GM23248 (cell line): ENCODE results near the gene CPNE6. TPM values are rescaled to one million over a fixed set of nuclear protein-coding genes. Genes with fewer than 3 reads are reported as not detected.

Source experiments
- DNase-seq: peaks from one replicate; pipeline ENCODE4 v3.0.0-alpha.2; 2015
- H2AFZ ChIP-seq: fragments of 200-600 bp; sonication (generic); 2 replicates; pipeline ENCODE4 v1.6.1; 2016; ENCODE audit warnings: antibody characterized with exemption
- H3F3A ChIP-seq: fragments of 200-600 bp; sonication (generic); 2 replicates; pipeline ENCODE4 v1.6.1; 2016; ENCODE audit warnings: mild to moderate bottlenecking, antibody characterized with exemption, mixed run types; ENCODE audit not compliant: insufficient read depth
- H3K27ac ChIP-seq: fragments of 200-600 bp; sonication (generic); 2 replicates; pipeline ENCODE4 v1.5.1; 2016; ENCODE audit warnings: mild to moderate bottlenecking
- H3K27me3 ChIP-seq: fragments of 200-600 bp; sonication (generic); replicated peaks from 2 replicates; pipeline ENCODE4 v1.6.1; 2016; ENCODE audit warnings: mild to moderate bottlenecking; ENCODE audit not compliant: insufficient read depth
- H3K36me3 ChIP-seq: fragments of 200-600 bp; sonication (generic); 2 replicates; pipeline ENCODE4 v1.6.1; 2016; ENCODE audit warnings: low read depth, mild to moderate bottlenecking
- H3K4me1 ChIP-seq: fragments of 200-600 bp; sonication (generic); 2 replicates; pipeline ENCODE4 v1.6.1; 2016; ENCODE audit warnings: mild to moderate bottlenecking; ENCODE audit not compliant: insufficient read depth
- H3K4me2 ChIP-seq: fragments of 200-600 bp; sonication (generic); one replicate; pipeline ENCODE4 v1.6.1; 2016; ENCODE audit warnings: mild to moderate bottlenecking; ENCODE audit not compliant: unreplicated experiment
- H3K4me3 ChIP-seq: fragments of 200-600 bp; sonication (generic); 2 replicates; pipeline ENCODE4 v1.5.1; 2016; ENCODE audit warnings: mild to moderate bottlenecking
- H3K79me2 ChIP-seq: fragments of 200-600 bp; sonication (generic); 2 replicates; pipeline ENCODE4 v1.6.1; 2016; ENCODE audit warnings: mild to moderate bottlenecking; ENCODE audit not compliant: insufficient read depth
- H3K9ac ChIP-seq: fragments of 200-600 bp; sonication (generic); 2 replicates; pipeline ENCODE4 v1.6.1; 2016; ENCODE audit warnings: mild to moderate bottlenecking
- H3K9me2 ChIP-seq: fragments of 200-600 bp; sonication (generic); 2 replicates; pipeline ENCODE4 v1.6.1; 2016; ENCODE audit warnings: mixed run types, mild to moderate bottlenecking, moderate library complexity; ENCODE audit not compliant: insufficient read depth
- H3K9me3 ChIP-seq: fragments of 200-600 bp; sonication (generic); one replicate; pipeline ENCODE4 v1.6.1; 2017; ENCODE audit warnings: low read depth
- H4K20me1 ChIP-seq: fragments of 200-600 bp; sonication (generic); 2 replicates; pipeline ENCODE4 v1.6.0; 2016; ENCODE audit not compliant: insufficient read depth
- EZH2 ChIP-seq: fragments of 200-600 bp; sonication (generic); IDR thresholded peaks from 2 replicates; pipeline ENCODE4 v1.6.1; 2018; ENCODE audit warnings: antibody characterized with exemption, mild to moderate bottlenecking; ENCODE audit not compliant: insufficient read depth, poor library complexity, severe bottlenecking
- EZH2phosphoT487 ChIP-seq: fragments of 200-600 bp; sonication (generic); IDR thresholded peaks from 2 replicates; pipeline ENCODE4 v1.6.1; 2018; ENCODE audit warnings: antibody characterized with exemption, moderate library complexity, mild to moderate bottlenecking, low read depth; ENCODE audit not compliant: insufficient read depth
- WGBS, 2 experiments: methylation state at CpG; one replicate each; pipeline ENCODE4 v1.1.6; 2015 to 2017; ENCODE audit warnings: low lambda C conversion rate in 2 of 2, low coverage in 1 of 2; ENCODE audit errors: missing lambda C conversion rate in 2 of 2; 5-methylcytosine and 5-hydroxymethylcytosine counted together
- in situ Hi-C: fragments of 300-500 bp; cut with MboI; formaldehyde crosslinking; loops from 2 replicates; pipeline ENCODE4 v1.15.0; 2020
- polyA plus RNA-seq: library from polyadenylated mRNA; unstranded; fragments of >200 nt; fragmentation: Nextera tagmentation; extraction: Ambion mirVana; gene quantifications from 2 replicates; pipeline ENCODE4 v1.2.1, GENCODE V29; 2016
- total RNA-seq: library from RNA; depleted of rRNA; stranded (reverse); fragments of >200 nt; shearing (Covaris generic); gene quantifications from 2 replicates; pipeline ENCODE4 v1.2.3, GENCODE V29; 2014

CPNE6 gene
- total and polyA plus RNA-seq, 2 experiments from 2014 or later = not detected

DNA sequence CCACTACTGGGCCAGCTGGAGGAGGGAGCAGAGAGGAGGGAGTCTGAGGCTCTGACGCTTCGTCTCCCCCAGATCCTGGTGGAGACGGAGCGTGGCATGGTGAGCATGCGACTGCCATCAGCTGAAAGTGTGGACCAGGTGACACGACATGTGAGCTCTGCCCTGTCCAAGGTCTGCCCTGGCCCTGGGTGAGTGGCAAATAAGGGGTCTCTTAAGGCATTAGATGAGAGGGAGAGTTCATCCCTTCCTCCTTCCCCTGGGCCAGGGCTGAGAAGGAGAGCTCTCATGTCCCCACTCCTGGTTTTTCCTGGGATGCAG lies 17.1 kb upstream of the CPNE6 start:
- Histone ChIP-seq H3F3A (no peaks in the 10 kb centered on the region), H3K9me3 (no peaks in the 10 kb centered on the region), H3K4me1 (no peaks in the 10 kb centered on the region), H3K27me3 (peaks cover 31% of the 10 kb centered on the region), H3K9ac (no peak overlapping the region), H3K9me2 (no peaks in the 10 kb centered on the region), H4K20me1 (no peaks in the 10 kb centered on the region), H3K4me2 (no peak overlapping the region), H3K27ac (no peak overlapping the region), H3K79me2 (no peaks in the 10 kb centered on the region), H3K4me3 (no peak overlapping the region), H3K36me3 (no peaks in the 10 kb centered on the region), H2AFZ (no peak overlapping the region)
- no peak for DNase-seq
- 75 to 88% methylated on average over 6 of the region's 6 CpGs for WGBS, 2 experiments
- in situ Hi-C loops = no loop called here
- TF ChIP-seq EZH2 (no peak), EZH2phosphoT487 (no peak)

DNA sequence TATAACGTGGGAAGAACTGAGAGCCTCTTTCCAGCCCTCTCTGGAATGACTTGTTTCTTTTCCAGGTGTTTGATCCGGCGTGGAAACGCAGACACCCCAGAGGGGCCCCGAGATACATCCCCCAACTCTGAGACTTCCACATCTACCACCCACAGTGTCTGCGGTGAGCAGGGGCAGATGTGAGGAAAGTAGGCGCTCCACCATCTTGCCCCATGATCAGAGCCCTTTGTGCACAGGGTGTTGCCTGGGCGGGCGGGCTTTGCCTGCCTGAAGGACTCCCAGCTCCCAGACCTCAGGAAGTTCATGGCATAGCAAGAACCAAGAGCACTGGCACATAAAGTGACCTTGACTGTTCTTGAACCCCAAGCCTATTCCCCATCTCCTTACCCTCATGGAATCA lies 16.7 kb upstream of the CPNE6 start:
- no peaks in the 10 kb centered on the region for H4K20me1 ChIP-seq
- H3K9ac ChIP-seq = no peak overlapping the region
- TF ChIP-seq EZH2phosphoT487 (no peak), EZH2 (no peak)
- no peak overlapping the region for H3K4me3 ChIP-seq
- peaks cover 31% of the 10 kb centered on the region for H3K27me3 ChIP-seq
- DNase-seq = no peak
- no peaks in the 10 kb centered on the region for H3K9me3 ChIP-seq
- in situ Hi-C loops = no loop called here
- no peak overlapping the region for H3K4me2 ChIP-seq
- no peaks in the 10 kb centered on the region for H3K36me3 ChIP-seq
- no peaks in the 10 kb centered on the region for H3F3A ChIP-seq
- no peak overlapping the region for H2AFZ ChIP-seq
- no peaks in the 10 kb centered on the region for H3K9me2 ChIP-seq
- WGBS, 2 experiments = 77 to 91% methylated on average over 8 to 9 of the region's 9 CpGs
- H3K27ac ChIP-seq = no peak overlapping the region
- H3K79me2 ChIP-seq = no peaks in the 10 kb centered on the region
- no peaks in the 10 kb centered on the region for H3K4me1 ChIP-seq

DNA sequence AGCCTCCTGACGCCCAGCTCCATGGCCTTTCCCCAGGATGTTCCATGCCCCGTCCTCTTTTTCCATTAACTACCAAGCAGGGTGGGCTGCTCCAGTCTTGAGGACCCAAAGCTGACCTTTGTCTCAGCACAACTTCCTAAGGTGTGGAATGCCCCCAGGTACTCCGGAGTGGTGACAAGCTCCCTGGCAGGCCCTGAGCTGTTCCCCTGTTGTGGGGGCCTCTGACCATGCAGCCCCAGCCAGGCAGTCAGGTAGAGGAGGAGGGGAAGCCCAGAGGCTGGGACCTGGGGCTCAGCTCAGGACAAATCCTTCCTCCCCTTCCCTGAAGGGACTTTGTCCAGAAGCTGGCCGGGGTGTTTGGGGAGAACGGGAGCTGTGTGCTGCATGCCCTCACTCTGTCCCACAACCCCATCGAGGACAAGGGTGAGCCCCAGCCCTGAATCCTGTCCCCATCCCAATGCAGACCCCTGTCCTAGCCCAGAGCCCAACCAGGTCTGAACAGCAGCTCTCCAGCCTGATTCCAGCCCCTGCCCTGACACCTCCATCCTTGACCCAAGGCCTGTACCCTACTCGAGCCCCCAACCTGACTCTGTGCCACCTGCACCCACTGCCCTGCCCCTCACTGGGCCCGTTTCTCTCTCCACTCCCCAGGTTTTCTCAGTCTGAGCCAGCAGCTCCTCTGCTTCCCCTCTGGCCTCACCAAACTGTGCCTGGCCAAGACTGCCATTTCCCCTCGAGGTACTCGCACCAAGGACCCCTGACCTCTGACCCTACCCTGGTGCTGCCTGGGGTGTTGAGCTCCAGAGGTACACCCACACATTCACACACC lies 15.2 kb upstream of the CPNE6 start:
- no peak for DNase-seq
- WGBS, 2 experiments = 48 to 57% methylated on average over 10 of the region's 10 CpGs
- no peaks in the 10 kb centered on the region for H3F3A ChIP-seq
- H3K27ac ChIP-seq = no peak overlapping the region
- no peak overlapping the region for H2AFZ ChIP-seq
- no peaks in the 10 kb centered on the region for H3K36me3 ChIP-seq
- H3K9me2 ChIP-seq = no peaks in the 10 kb centered on the region
- TF ChIP-seq EZH2 (no peak), EZH2phosphoT487 (no peak)
- no peaks in the 10 kb centered on the region for H3K9me3 ChIP-seq
- in situ Hi-C loops = no loop called here
- H3K9ac ChIP-seq = no peak overlapping the region
- no peaks in the 10 kb centered on the region for H4K20me1 ChIP-seq
- H3K27me3 ChIP-seq = peaks cover 18% of the 10 kb centered on the region
- H3K4me2 ChIP-seq = no peak overlapping the region
- H3K4me1 ChIP-seq = no peaks in the 10 kb centered on the region
- no peak overlapping the region for H3K4me3 ChIP-seq
- no peaks in the 10 kb centered on the region for H3K79me2 ChIP-seq

DNA sequence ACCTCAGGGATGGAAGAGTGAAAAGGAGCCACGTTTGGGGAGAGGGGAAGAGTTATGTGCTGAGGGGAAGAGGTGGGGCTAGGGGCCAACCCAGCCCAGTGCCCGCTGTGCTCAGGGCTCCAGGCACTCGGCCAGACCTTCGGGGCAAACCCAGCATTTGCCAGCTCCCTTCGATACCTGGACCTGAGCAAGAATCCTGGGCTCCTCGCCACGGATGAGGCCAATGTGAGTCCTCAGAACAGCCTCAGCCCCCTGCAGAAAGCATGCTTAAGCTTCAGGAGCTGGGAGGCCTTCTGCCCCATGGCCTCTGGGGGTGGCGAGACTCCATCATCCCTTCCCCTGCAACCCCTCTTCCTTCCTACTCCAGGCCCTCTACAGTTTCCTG lies 14.6 kb upstream of the CPNE6 start:
- Histone ChIP-seq H3K36me3 (no peaks in the 10 kb centered on the region), H3K4me1 (no peaks in the 10 kb centered on the region), H3F3A (no peaks in the 10 kb centered on the region), H4K20me1 (no peaks in the 10 kb centered on the region), H3K79me2 (no peaks in the 10 kb centered on the region), H3K27me3 (peaks cover 12% of the 10 kb centered on the region), H3K27ac (no peak overlapping the region), H3K9me3 (no peaks in the 10 kb centered on the region), H3K4me3 (no peak overlapping the region), H3K9ac (no peak overlapping the region), H3K4me2 (no peak overlapping the region), H3K9me2 (no peaks in the 10 kb centered on the region), H2AFZ (no peak overlapping the region)
- DNase-seq = no peak
- WGBS, 2 experiments = 17 to 25% methylated on average over 8 of the region's 8 CpGs
- in situ Hi-C loops = no loop called here
- TF ChIP-seq EZH2 = no peak
